Stimulated activated CD4-positive, alpha-beta T cell treated with anti-CD3 and anti-CD28 coated beads, TNF-alpha, amount 100 ng/mL, for 24 hours (primary cell): Measurements from ENCODE around the gene SRRD.

Experiments used
- DNase-seq, 3 experiments: peaks; one replicate each; pipeline ENCODE4 v3.0.0-alpha.2; 2020; ENCODE audit warnings: low read depth in 3 of 3

Gene SRRD

GRCh38 chr22:26453812-26454500, 29.7 kb upstream of the SRRD start:
- DNase-seq = no peak

GRCh38 chr22:26457661-26458272, 25.9 kb upstream of the SRRD start:
- DNase-seq = no peak

- no peak for DNase-seq
Observed at GRCh38 chr22:26460202-26460601, 23.5 kb upstream of the SRRD start.

- peak in 2 of 3 experiments; percentile 25 to 27 for DNase-seq
Observed at GRCh38 chr22:26461188-26461810, 22.4 kb upstream of the SRRD start.

DNA sequence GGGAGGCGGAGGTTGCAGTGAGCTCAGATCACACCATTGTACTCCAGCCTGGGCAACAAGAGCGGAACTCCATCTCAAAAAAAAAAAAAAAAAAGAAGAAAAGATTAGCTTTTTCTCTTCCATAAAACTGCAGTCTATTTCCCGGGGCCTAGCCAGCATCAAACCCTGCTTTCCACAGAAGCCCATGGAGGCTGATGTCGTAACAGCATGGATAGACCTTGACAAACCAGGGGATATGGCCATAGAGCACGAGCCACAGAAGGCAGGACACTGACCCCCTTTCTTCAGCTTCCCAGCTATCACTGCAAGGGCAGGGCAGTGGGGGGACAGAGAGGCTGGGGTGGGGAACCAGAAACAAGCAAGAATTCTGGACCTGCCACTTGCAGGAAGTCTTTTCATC, 21.6 kb upstream of the SRRD start:
- no peak for DNase-seq

DNA sequence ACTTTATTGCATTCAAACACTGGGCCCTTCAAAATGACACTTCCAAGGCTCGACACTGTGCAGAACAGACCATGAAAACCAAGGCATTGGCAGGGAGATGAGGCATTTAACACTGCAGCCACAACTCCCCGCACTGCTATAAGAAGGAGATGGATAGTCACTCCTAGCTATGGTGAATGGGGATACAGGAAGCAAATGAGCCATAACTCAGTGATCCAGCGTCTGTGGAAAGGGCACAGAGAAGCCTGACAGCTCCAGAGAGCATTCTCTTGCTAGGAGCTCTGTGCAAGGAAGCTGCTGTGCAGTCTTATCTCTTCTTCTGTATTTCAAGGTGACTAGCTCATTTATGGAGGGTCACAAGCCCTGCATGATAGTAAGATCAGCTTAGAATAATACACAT, 21.0 kb upstream of the SRRD start:
- no peak for DNase-seq

GRCh38 chr22:26463101-26463661, 20.5 kb upstream of the SRRD start:
- DNase-seq = no peak

DNA sequence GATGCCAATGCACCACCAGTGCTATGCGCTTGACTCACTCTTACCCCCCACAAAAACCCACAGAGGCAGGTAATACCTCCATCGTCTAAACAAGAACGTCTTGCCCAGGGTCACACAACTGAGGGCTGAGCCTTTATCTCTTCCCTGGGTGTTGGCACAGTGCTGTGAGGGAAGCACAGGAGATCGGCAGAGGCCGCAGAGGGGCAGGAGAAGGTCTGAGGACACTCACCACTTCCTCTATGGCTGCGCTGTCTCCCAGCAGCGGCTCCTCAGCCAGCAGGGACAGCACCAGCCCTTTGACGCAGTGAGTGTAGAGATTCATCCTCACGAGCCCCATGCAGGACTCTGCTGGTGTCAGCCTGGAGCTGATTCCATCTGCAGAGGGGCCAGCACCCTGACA, 20.0 kb upstream of the SRRD start:
- no peak for DNase-seq

- no peak for DNase-seq
Observed at GRCh38 chr22:26464312-26464711, 19.4 kb upstream of the SRRD start.

- no peak for DNase-seq
Observed at GRCh38 chr22:26466196-26466595, 17.5 kb upstream of the SRRD start.

DNA sequence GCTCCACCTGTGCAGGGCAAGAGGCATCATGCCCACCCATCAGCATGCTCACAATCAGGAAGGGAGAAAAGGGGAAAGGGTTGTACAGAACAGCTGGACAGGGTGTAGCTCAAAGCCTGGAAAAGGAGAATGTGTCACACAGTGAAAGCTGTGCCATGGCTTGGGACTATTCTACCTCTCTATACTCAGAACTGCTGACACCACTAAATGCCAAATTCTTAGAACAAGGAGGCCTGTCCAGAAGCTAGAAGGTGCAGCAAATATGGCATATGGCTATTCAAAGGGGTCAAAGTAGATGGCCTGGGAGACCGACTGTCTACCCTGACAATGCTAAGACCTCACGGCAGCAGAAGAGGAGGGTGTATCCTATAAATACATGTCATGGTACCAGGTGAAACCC, 12.9 kb upstream of the SRRD start:
- DNase-seq = no peak

DNA sequence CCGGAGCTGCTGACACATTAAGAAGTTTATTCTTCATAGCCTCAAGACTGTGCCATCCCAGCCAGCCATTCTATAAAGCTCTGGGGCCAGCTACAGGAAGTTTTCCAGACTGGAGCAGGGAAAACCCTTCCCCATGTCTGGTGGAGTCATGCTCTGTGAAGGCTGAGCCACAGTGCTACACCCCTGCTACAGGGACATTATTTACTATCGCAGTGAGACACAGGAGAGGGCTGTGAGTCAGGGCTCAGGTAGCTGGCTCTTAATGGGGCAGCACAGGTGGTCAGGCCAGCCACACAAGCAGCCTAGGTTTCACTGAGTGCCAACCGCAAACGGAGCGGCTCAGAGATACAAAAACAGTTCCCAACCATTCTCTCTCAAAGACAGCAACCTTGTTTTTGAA, 12.2 kb upstream of the SRRD start:
- no peak for DNase-seq

DNA sequence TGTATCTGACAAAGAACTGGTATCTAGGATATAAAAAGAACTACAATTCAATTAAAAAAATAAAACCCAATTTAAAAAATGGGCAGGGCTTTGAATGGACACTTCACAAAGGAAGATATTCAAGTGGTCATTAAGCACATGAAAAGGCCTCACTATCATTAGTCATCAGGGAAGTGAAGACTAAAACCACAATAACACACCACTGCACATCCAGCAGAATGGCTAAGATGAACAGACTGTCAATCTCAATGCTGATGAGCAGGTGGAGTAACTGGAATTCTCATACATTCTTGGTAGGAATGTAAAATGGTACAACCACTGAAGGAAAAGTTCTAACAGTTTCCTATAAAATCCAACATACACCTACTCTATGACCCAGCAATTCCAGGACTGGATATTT, 9.0 kb upstream of the SRRD start:
- no peak for DNase-seq

DNA sequence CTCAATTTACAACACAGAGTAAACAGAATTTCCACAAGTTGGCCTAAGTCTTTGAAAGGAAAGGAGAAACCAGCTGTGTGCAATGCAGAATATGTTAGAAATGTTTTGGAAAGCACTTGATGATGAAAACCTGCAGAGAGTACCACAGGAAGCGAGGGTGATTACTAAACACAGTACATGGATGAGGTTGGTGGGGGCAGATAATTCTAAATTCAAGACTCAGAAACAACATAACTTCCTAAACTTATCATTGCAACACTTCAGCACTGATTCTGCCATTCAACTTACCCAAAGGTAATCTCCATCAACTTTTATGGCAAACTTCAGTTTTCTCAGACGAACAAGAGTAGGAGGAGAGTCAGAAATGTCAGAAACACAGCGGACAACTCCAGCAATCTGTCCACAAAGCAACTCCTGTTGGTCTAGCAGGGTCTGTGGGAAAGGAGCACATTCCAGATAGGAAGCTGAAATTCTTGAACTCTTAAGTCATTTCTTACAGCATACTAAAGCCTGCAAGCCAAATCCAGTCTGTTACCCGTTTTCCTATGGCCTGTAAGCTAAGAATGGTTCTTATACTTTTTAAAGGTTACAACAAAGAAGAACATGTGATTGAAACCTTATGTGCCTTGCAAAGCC, 6.9 kb upstream of the SRRD start:
- DNase-seq = no peak

DNA sequence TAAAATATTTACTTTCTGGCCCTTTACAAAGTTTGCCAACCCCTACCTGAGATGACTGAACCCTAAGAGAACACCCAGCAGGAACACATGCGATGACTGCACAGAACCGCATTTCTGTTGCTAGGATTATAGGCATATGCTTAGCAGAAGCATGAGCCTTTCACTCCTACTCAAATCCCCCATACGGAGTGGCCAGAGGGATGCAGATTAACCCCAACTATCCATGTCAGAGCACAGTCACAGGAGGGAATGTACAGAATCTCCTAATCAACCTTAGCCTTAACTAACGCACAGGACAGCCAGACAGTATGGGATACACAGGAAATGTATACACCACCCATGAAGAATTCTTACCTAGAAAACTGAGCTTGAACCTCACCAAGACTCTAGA, 6.3 kb upstream of the SRRD start:
- DNase-seq = no peak

DNA sequence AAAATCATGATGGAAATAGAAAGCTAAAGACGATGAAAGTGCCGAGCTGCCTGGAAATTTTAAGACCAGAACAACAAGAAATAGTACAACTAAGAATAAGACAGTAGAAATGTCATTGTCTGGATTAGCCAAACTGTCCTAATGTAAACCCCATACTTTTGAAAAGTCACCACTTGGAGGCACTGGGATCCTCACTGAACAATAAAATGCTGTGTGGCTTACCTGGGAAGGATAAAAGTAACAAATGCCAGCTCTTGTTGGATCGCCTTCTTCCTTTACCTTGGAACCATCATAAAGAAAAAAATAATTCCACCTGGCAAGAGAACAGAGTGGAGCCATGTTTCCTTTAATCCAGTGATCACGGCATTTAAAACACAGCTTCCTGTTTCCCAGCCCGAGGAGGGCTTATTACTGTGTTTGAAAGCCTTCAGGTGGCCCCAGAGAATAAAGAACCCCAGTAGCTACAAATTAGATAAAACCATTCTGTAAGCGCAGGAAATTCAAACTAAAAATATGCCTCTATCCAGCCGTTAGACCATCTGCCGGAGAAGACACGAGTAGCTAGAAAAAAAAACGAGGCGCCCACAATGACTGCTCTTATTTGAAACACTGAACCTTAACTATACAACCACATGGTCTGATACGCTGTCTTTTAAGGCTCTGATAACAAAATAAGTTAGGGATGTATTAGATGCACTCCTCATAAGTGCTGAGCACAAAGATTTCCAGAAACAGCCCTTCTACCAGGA, 4.5 kb upstream of the SRRD start:
- DNase-seq = no peak

- no peak for DNase-seq
Observed at GRCh38 chr22:26479792-26480610, 3.7 kb upstream of the SRRD start.

DNA sequence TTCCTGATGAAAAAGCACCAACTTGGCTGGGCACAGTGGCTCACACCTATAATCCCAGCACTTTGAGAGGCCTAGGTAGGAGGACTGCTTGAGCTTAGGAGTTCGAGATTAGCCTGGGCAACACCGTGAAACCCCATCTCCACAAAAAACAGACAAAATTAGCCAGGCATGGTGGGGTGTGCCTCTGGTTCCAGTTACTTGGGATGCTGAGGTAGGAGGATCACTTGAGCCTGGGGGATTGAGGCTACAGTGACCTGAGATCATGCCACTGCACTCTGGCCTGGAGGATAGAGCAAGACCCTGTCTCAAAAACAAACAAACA, 3.1 kb upstream of the SRRD start:
- DNase-seq = no peak

DNA sequence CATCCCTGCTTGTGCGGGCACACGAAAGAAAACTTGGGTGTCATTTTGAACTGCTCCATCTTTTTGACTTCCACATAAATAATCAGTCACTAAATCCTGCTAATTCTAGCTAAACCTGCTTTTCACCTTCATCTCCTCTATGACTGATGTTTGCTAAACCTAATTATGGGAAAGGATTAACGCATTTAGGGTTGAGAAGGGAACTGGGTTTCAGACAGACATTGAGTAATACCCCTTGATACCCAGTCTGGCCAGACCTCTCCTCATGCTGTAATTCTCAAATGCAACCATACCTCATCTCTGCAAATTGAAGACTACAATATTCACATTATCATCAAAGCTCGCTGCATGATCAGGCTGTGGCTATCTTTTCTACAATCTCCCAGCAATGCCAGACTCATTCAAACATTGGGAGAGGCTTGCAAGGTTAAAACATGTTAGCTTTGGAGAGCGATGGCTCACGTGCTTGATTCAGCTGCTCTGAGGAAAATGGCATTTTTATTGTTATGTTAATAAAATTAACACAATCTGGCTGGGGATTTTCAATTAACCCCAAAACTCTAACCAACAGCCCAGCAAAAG, 2.5 kb upstream of the SRRD start:
- no peak for DNase-seq

- no peak for DNase-seq
Observed at GRCh38 chr22:26481694-26482093, 2.0 kb upstream of the SRRD start.

- DNase-seq = no peak
Observed at GRCh38 chr22:26482161-26482560, 1.5 kb upstream of the SRRD start.
